ENCODE measurements around the gene NHS.

Gene NHS

GRCh38 chrX:17732138-17732783 is 357.3 kb downstream of the NHS start:
- no peak for DNase-seq
- in situ Hi-C loops (cut with MboI; ENCODE audit: low pct_unique_long_range_greater_than_20kb, low sequenced_read_pairs), result no loop called here

- in situ Hi-C loops (cut with MboI; ENCODE audit: low pct_unique_long_range_greater_than_20kb, low sequenced_read_pairs), result no loop called here
- no peak for DNase-seq
Measured at GRCh38 chrX:17735406-17735805, 360.4 kb downstream of the NHS start.

GRCh38 chrX:17736478-17736855 is 361.5 kb downstream of the NHS start:
- in situ Hi-C loops (cut with MboI; ENCODE audit: low pct_unique_long_range_greater_than_20kb, low sequenced_read_pairs), result no loop called here
- no peak for DNase-seq

GRCh38 chrX:17736856-17737709 is 362.1 kb downstream of the NHS start, which contains the start of gene SCML1:
TSS of gene SCML1 (plus strand) at chrX:17737493. CDS start at chrX:17744187, 6,694 bp downstream.
- in situ Hi-C loops (cut with MboI; ENCODE audit: low pct_unique_long_range_greater_than_20kb, low sequenced_read_pairs), result no loop called here
- DNase-seq, result no peak

- in situ Hi-C loops (cut with MboI; ENCODE audit: low pct_unique_long_range_greater_than_20kb, low sequenced_read_pairs), result no loop called here
Measured at GRCh38 chrX:17737710-17737985, 362.6 kb downstream of the NHS start.

GRCh38 chrX:17737986-17738713 is 363.1 kb downstream of the NHS start:
- peak; percentile 28 for DNase-seq
- in situ Hi-C loops (cut with MboI; ENCODE audit: low pct_unique_long_range_greater_than_20kb, low sequenced_read_pairs), result no loop called here

More at GRCh38 chrX:17737710-17737985, 362.6 kb downstream of the NHS start:
- DNase-seq, result peak; percentile 7

- in situ Hi-C loops (cut with MboI; ENCODE audit: low pct_unique_long_range_greater_than_20kb, low sequenced_read_pairs), result no loop called here
- no peak for DNase-seq
Measured at GRCh38 chrX:17738737-17739535, 363.9 kb downstream of the NHS start.

- in situ Hi-C loops (cut with MboI; ENCODE audit: low pct_unique_long_range_greater_than_20kb, low sequenced_read_pairs), result no loop called here
- DNase-seq, result no peak
Measured at GRCh38 chrX:17740137-17741122, 365.4 kb downstream of the NHS start.

- in situ Hi-C loops (cut with MboI; ENCODE audit: low pct_unique_long_range_greater_than_20kb, low sequenced_read_pairs), result no loop called here
- DNase-seq, result no peak
Measured at GRCh38 chrX:17741123-17741511, 366.1 kb downstream of the NHS start.

GRCh38 chrX:17743913-17744312 is 368.9 kb downstream of the NHS start:
- no peak for DNase-seq

GRCh38 chrX:17744896-17745523 is 370.0 kb downstream of the NHS start:
- in situ Hi-C loops (cut with MboI; ENCODE audit: low pct_unique_long_range_greater_than_20kb, low sequenced_read_pairs), result no loop called here
- no peak for DNase-seq

More at GRCh38 chrX:17743913-17744312, 368.9 kb downstream of the NHS start:
- in situ Hi-C loops (cut with MboI; ENCODE audit: low pct_unique_long_range_greater_than_20kb, low sequenced_read_pairs), result no loop called here

GRCh38 chrX:17747692-17748091 is 372.7 kb downstream of the NHS start:
- in situ Hi-C loops (cut with MboI; ENCODE audit: low pct_unique_long_range_greater_than_20kb, low sequenced_read_pairs), result no loop called here
- DNase-seq, result no peak

GRCh38 chrX:17748684-17749083 is 373.7 kb downstream of the NHS start:
- DNase-seq, result no peak
- in situ Hi-C loops (cut with MboI; ENCODE audit: low pct_unique_long_range_greater_than_20kb, low sequenced_read_pairs), result no loop called here

- in situ Hi-C loops (cut with MboI; ENCODE audit: low pct_unique_long_range_greater_than_20kb, low sequenced_read_pairs), result no loop called here
- DNase-seq, result no peak
Measured at GRCh38 chrX:17750436-17750835, 375.4 kb downstream of the NHS start.

- in situ Hi-C loops (cut with MboI; ENCODE audit: low pct_unique_long_range_greater_than_20kb, low sequenced_read_pairs), result no loop called here
Measured at GRCh38 chrX:17758382-17758781, 383.4 kb downstream of the NHS start.

GRCh38 chrX:17759990-17760389 is 385.0 kb downstream of the NHS start:
- no peak for DNase-seq
- in situ Hi-C loops (cut with MboI; ENCODE audit: low pct_unique_long_range_greater_than_20kb, low sequenced_read_pairs), result no loop called here

More at GRCh38 chrX:17758382-17758781, 383.4 kb downstream of the NHS start:
- no peak for DNase-seq

GRCh38 chrX:17767734-17768133 is 392.7 kb downstream of the NHS start:
- in situ Hi-C loops (cut with MboI; ENCODE audit: low pct_unique_long_range_greater_than_20kb, low sequenced_read_pairs), result no loop called here
- no peak for DNase-seq

GRCh38 chrX:17768997-17769396 is 394.0 kb downstream of the NHS start:
- no peak for DNase-seq
- in situ Hi-C loops (cut with MboI; ENCODE audit: low pct_unique_long_range_greater_than_20kb, low sequenced_read_pairs), result no loop called here

All from KBM-7 (cell line).